Measurements from ENCODE around the gene OR2S2. TPM values are rescaled to one million over a fixed set of nuclear protein-coding genes. Genes with fewer than 3 reads are reported as not detected.

Gene OR2S2
- total and polyA plus RNA-seq, 2 donors (not counting 3 experiments of a cell fraction or from before 2014, with no cell fraction given) = not detected

GRCh38 chr9:35919212-35920008 is 38.5 kb downstream of the OR2S2 start:
- Histone ChIP-seq H2AFZ (ENCODE audit: low read depth, low read length) (no peak overlapping the region), H3K4me3 (replicated peaks in 1 of 3; ENCODE audit: insufficient read depth in 1 of 3, low read depth in 1 of 3, low read length in 3 of 3) (no peak overlapping the region), H4K20me1 (replicated peaks; ENCODE audit: control insufficient read depth, extremely low read depth, insufficient read depth, low read length) (no peaks in the 10 kb centered on the region), H3K27ac (ENCODE audit: insufficient read depth, low read depth, low read length) (no peak overlapping the region), H3K4me2 (ENCODE audit: insufficient read depth, low read length) (no peak overlapping the region), H3K9me3 (replicated peaks; ENCODE audit: control insufficient read depth, insufficient read depth, low read length) (no peaks in the 10 kb centered on the region), H3K36me3 (ENCODE audit: control insufficient read depth in 2 of 2, extremely low read depth in 1 of 2, insufficient read depth in 2 of 2, low read length in 2 of 2) (no peaks in the 10 kb centered on the region), H3K79me2 (ENCODE audit: control insufficient read depth, insufficient read depth, low read length) (no peaks in the 10 kb centered on the region), H3K27me3 (ENCODE audit: control insufficient read depth in 2 of 2, insufficient read depth in 2 of 2, low read length in 2 of 2) (no peaks in the 10 kb centered on the region), H3K9ac (replicated peaks; ENCODE audit: extremely low read depth, insufficient read depth, low read length) (no peak overlapping the region), H3K4me1 (ENCODE audit: control insufficient read depth, extremely low read depth, insufficient read depth, low read length) (peaks cover 7% of the 10 kb centered on the region), H3K9me1 (replicated peaks; ENCODE audit: control insufficient read depth, extremely low read depth, insufficient read depth, low read length) (no peaks in the 10 kb centered on the region)
- BruUV-seq (replicated peaks) = no TSS peak
- intact Hi-C loops (cut with micrococcal nuclease) = no loop called here
- no peak for FAIRE-seq
- ChIA-PET POLR2A (no interaction called here), CTCF (interaction anchor here (0.9 to 2.0 kb wide), 7 partner anchors 8 to 187 kb away, joined by 3 to 11 read pairs (median 5); partner anchors contain the start of genes CREB3 and TLN1)
- no peak for TF ChIP-seq JUN (IDR thresholded peaks at IDR 0.05; ENCODE audit: borderline replicate concordance, insufficient read depth, insufficient read length, low read depth)
- dilution Hi-C loops (cut with MboI; ENCODE audit: extremely low pct_ligation_motif_present, low sequenced_read_pairs) = no loop called here
- DNase-seq (ENCODE audit: low read depth, low spot score) = no peak

GRCh38 chr9:35918780-35919179 is 39.2 kb downstream of the OR2S2 start:
- H3K27ac ChIP-seq (ENCODE audit: insufficient read depth, low read depth, low read length) = no peak overlapping the region
- H3K4me1 ChIP-seq (ENCODE audit: control insufficient read depth, extremely low read depth, insufficient read depth, low read length) = peaks cover 1% of the 10 kb centered on the region
- no peaks in the 10 kb centered on the region for H3K9me3 ChIP-seq (replicated peaks; ENCODE audit: control insufficient read depth, insufficient read depth, low read length)
- no peaks in the 10 kb centered on the region for H3K27me3 ChIP-seq (ENCODE audit: control insufficient read depth in 2 of 2, insufficient read depth in 2 of 2, low read length in 2 of 2)
- H2AFZ ChIP-seq (ENCODE audit: low read depth, low read length) = no peak overlapping the region
- intact Hi-C loops (cut with micrococcal nuclease) = no loop called here
- BruUV-seq (replicated peaks) = no TSS peak
- no peak overlapping the region for H3K9ac ChIP-seq (replicated peaks; ENCODE audit: extremely low read depth, insufficient read depth, low read length)
- no peaks in the 10 kb centered on the region for H4K20me1 ChIP-seq (replicated peaks; ENCODE audit: control insufficient read depth, extremely low read depth, insufficient read depth, low read length)
- no peak for TF ChIP-seq FOS (IDR thresholded peaks at IDR 0.05; ENCODE audit: borderline replicate concordance, insufficient read depth, low read length)
- TF ChIP-seq JUN (IDR thresholded peaks at IDR 0.05; ENCODE audit: borderline replicate concordance, insufficient read depth, insufficient read length, low read depth) = no peak
- no peak for TF ChIP-seq POLR2A (IDR thresholded peaks at IDR 0.05; ENCODE audit: low read depth, low read length)
- TF ChIP-seq GATA2 (IDR thresholded peaks at IDR 0.05; ENCODE audit: insufficient read depth, insufficient read length, low read depth, low read length) = no peak
- no peak for TF ChIP-seq MAX (IDR thresholded peaks at IDR 0.05; ENCODE audit: insufficient read depth, insufficient read length)
- TF ChIP-seq CTCF (IDR thresholded peaks at IDR 0.05; ENCODE audit: extremely low read depth in 1 of 2, insufficient read depth in 1 of 2, low read depth in 1 of 2, low read length in 2 of 2) = no peak
- no peak for TF ChIP-seq POLR2AphosphoS5 (IDR thresholded peaks at IDR 0.05; ENCODE audit: insufficient read depth, low read depth, low read length)
- TF ChIP-seq EZH2 (IDR thresholded peaks at IDR 0.05; ENCODE audit: borderline replicate concordance, low read depth, low read length, severe bottlenecking) = no peak
- no peak for TF ChIP-seq MYC (IDR thresholded peaks at IDR 0.05; ENCODE audit: low read depth, low read length)
- no peak overlapping the region for H3K4me2 ChIP-seq (ENCODE audit: insufficient read depth, low read length)
- H3K36me3 ChIP-seq (ENCODE audit: control insufficient read depth in 2 of 2, extremely low read depth in 1 of 2, insufficient read depth in 2 of 2, low read length in 2 of 2) = no peaks in the 10 kb centered on the region
- H3K79me2 ChIP-seq (ENCODE audit: control insufficient read depth, insufficient read depth, low read length) = no peaks in the 10 kb centered on the region
- no peak overlapping the region for H3K4me3 ChIP-seq (replicated peaks in 1 of 3; ENCODE audit: insufficient read depth in 1 of 3, low read depth in 1 of 3, low read length in 3 of 3)
- DNase-seq (ENCODE audit: low read depth, low spot score) (no peak), FAIRE-seq (no peak)
- ChIA-PET CTCF (interaction anchor here (1.7 to 2.0 kb wide), 4 partner anchors 15 to 187 kb away, joined by 3 to 11 read pairs (median 6); partner anchors contain the start of genes CREB3 and TLN1), POLR2A (no interaction called here)
- dilution Hi-C loops (cut with MboI; ENCODE audit: extremely low pct_ligation_motif_present, low sequenced_read_pairs) = no loop called here
- no peaks in the 10 kb centered on the region for H3K9me1 ChIP-seq (replicated peaks; ENCODE audit: control insufficient read depth, extremely low read depth, insufficient read depth, low read length)

Measured in endothelial cell of umbilical vein (primary cell).